IMR-90 (cell line): ENCODE measurements around the gene L1TD1. TPM values are rescaled to one million over a fixed set of nuclear protein-coding genes. Genes with fewer than 3 reads are reported as not detected.

Source experiments
- ATAC-seq: fragments of 200-7000 bp; cut with Tn5 transposase; 2 replicates; pipeline ENCODE4 v1.9.1; 2020; ENCODE audit warnings: low read depth, mild to moderate bottlenecking, moderate library complexity
- BruUV-seq: library from RNA; stranded (reverse); fragments of 400-500 nt; replicated peaks from 2 replicates; lab custom pipeline; 2021; lab: Mats Ljungman, UMichigan
- CTCF ChIA-PET: fragments of 300-600 bp; formaldehyde crosslinking; extraction: SDS; loops from one replicate; lab custom pipeline; 2021; ENCODE audit warnings: antibody characterized with exemption; lab: Yijun Ruan, JAX
- POLR2A ChIA-PET: fragments of 300-600 bp; sonication (Branson Sonifier 250); formaldehyde crosslinking; loops from one replicate; lab custom pipeline; 2022; ENCODE audit warnings: antibody characterized with exemption; ENCODE audit not compliant: unreplicated experiment; lab: Charles Lee
- DNase-seq: peaks from one replicate; pipeline ENCODE4 v3.0.0; 2013
- H2AFZ ChIP-seq: replicated peaks from 2 replicates; pipeline ENCODE3; 2013; ENCODE audit warnings: low read length, mild to moderate bottlenecking; ENCODE audit not compliant: poor library complexity
- H2AK5ac ChIP-seq: 2 replicates; pipeline ENCODE4 v1.6.1; 2013; ENCODE audit warnings: low read depth, low read length, inconsistent platforms
- H2AK9ac ChIP-seq: replicated peaks from 2 replicates; pipeline ENCODE3; 2013; ENCODE audit warnings: mild to moderate bottlenecking, low read depth, low read length, moderate library complexity; ENCODE audit not compliant: poor library complexity
- H2BK120ac ChIP-seq: 2 replicates; pipeline ENCODE4 v1.6.1; 2013; ENCODE audit warnings: low read depth, low read length, inconsistent platforms
- H2BK15ac ChIP-seq: 3 replicates; pipeline ENCODE4 v1.6.1; 2013; ENCODE audit warnings: low read depth, low read length, inconsistent platforms
- H2BK20ac ChIP-seq: 2 replicates; pipeline ENCODE4 v1.6.1; 2013; ENCODE audit warnings: low read depth, mild to moderate bottlenecking, inconsistent platforms, low read length, moderate library complexity
- H2BK5ac ChIP-seq: 2 replicates; pipeline ENCODE4 v1.6.1; 2013; ENCODE audit warnings: mild to moderate bottlenecking, low read depth, low read length, inconsistent platforms; ENCODE audit not compliant: poor library complexity, severe bottlenecking
- H3K14ac ChIP-seq: replicated peaks from 2 replicates; pipeline ENCODE4 v1.6.1; 2013; ENCODE audit warnings: low read depth, low read length, inconsistent platforms
- H3K18ac ChIP-seq: 2 replicates; pipeline ENCODE4 v1.6.1; 2013; ENCODE audit warnings: low read depth, low read length, control low read depth
- H3K23ac ChIP-seq: 2 replicates; pipeline ENCODE4 v1.6.1; 2013; ENCODE audit warnings: low read depth, low read length, inconsistent platforms
- H3K27ac ChIP-seq: 2 replicates; pipeline ENCODE4 v1.5.1; 2013; ENCODE audit warnings: mild to moderate bottlenecking, control low read depth, low read length; ENCODE audit not compliant: insufficient read depth
- H3K27me3 ChIP-seq: 2 replicates; pipeline ENCODE4 v1.6.1; 2013; ENCODE audit warnings: low read length; ENCODE audit not compliant: control insufficient read depth, insufficient read depth
- H3K36me3 ChIP-seq: 2 replicates; pipeline ENCODE4 v1.6.1; 2013; ENCODE audit warnings: low read length, mixed read lengths; ENCODE audit not compliant: control insufficient read depth, insufficient read depth
- H3K4ac ChIP-seq: 2 replicates; pipeline ENCODE4 v1.6.1; 2013; ENCODE audit warnings: low read depth, low read length, inconsistent platforms
- H3K4me1 ChIP-seq: 2 replicates; pipeline ENCODE4 v1.6.1; 2013; ENCODE audit warnings: low read length, mixed read lengths; ENCODE audit not compliant: control insufficient read depth, insufficient read depth
- H3K4me2 ChIP-seq: 2 replicates; pipeline ENCODE4 v1.6.1; 2013; ENCODE audit warnings: low read depth, mild to moderate bottlenecking, control low read depth, low read length, moderate library complexity
- H3K4me3 ChIP-seq: 2 replicates; pipeline ENCODE4 v1.5.1; 2013; ENCODE audit warnings: low read depth, mild to moderate bottlenecking, control low read depth, low read length, moderate library complexity; ENCODE audit not compliant: insufficient read depth
- H3K56ac ChIP-seq: 2 replicates; pipeline ENCODE4 v1.6.1; 2013; ENCODE audit warnings: low read length, inconsistent platforms; ENCODE audit not compliant: insufficient read depth; ENCODE audit errors: extremely low read depth
- H3K79me1 ChIP-seq, 2 experiments: 2 replicates each; pipeline ENCODE4 v1.6.1; 2013; ENCODE audit warnings: low read length in 2 of 2, inconsistent platforms in 1 of 2, low read depth in 1 of 2
- H3K9ac ChIP-seq: 2 replicates; pipeline ENCODE4 v1.6.1; 2013; ENCODE audit warnings: low read depth, low read length, control low read depth
- H3K9me1 ChIP-seq: 2 replicates; pipeline ENCODE4 v1.6.1; 2013; ENCODE audit warnings: low read length, inconsistent platforms; ENCODE audit not compliant: insufficient read depth
- H3K9me3 ChIP-seq: 2 replicates; pipeline ENCODE4 v1.6.1; 2013; ENCODE audit warnings: low read length; ENCODE audit not compliant: control insufficient read depth, insufficient read depth
- H4K20me1 ChIP-seq: 2 replicates; pipeline ENCODE4 v1.6.1; 2013; ENCODE audit warnings: low read length, inconsistent platforms; ENCODE audit not compliant: insufficient read depth
- H4K5ac ChIP-seq: 2 replicates; pipeline ENCODE4 v1.6.1; 2013; ENCODE audit warnings: mild to moderate bottlenecking, low read depth, low read length, control low read depth
- H4K8ac ChIP-seq, 2 experiments: 2 replicates each; pipeline ENCODE4 v1.6.1; 2013; ENCODE audit warnings: low read depth in 2 of 2, low read length in 2 of 2, control low read depth in 1 of 2, inconsistent platforms in 1 of 2
- H4K91ac ChIP-seq: 2 replicates; pipeline ENCODE4 v1.6.1; 2013; ENCODE audit warnings: low read depth, low read length, inconsistent platforms; ENCODE audit not compliant: insufficient read depth
- BHLHE40 ChIP-seq: fragments of 150-350 bp; IDR thresholded peaks from 2 replicates; pipeline ENCODE4 v1.6.1; 2016; ENCODE audit warnings: mild to moderate bottlenecking, low read depth, low read length
- CEBPB ChIP-seq: IDR thresholded peaks from 2 replicates; pipeline ENCODE4 v1.6.1; 2012; ENCODE audit warnings: low read depth, low read length, improper control_type of control experiment
- CHD1 ChIP-seq: IDR thresholded peaks from 2 replicates; pipeline ENCODE4 v1.6.1; 2012; ENCODE audit warnings: low read depth, low read length, improper control_type of control experiment
- FOS ChIP-seq: fragments of 150-350 bp; IDR thresholded peaks from 2 replicates; pipeline ENCODE4 v1.6.1; 2016; ENCODE audit warnings: low read depth, low read length
- MAFK ChIP-seq: IDR thresholded peaks from 2 replicates; pipeline ENCODE4 v1.6.1; 2012; ENCODE audit warnings: low read depth, low read length, improper control_type of control experiment
- MAZ ChIP-seq: IDR thresholded peaks from 2 replicates; pipeline ENCODE4 v1.6.1; 2012; ENCODE audit warnings: low read depth, mild to moderate bottlenecking, low read length, improper control_type of control experiment, moderate library complexity, borderline replicate concordance
- MXI1 ChIP-seq: IDR thresholded peaks from 2 replicates; pipeline ENCODE4 v1.6.1; 2012; ENCODE audit warnings: low read depth, mild to moderate bottlenecking, low read length, moderate library complexity, borderline replicate concordance
- NFE2L2 ChIP-seq: fragments of 150-350 bp; IDR thresholded peaks from 2 replicates; pipeline ENCODE4 v1.6.1; 2016; ENCODE audit warnings: low read depth, mild to moderate bottlenecking, low read length
- POLR2A ChIP-seq: IDR thresholded peaks from 2 replicates; pipeline ENCODE4 v1.6.1; 2012; ENCODE audit warnings: mild to moderate bottlenecking, low read depth, low read length
- RAD21 ChIP-seq: IDR thresholded peaks from 2 replicates; pipeline ENCODE4 v1.6.1; 2012; ENCODE audit warnings: low read length, improper control_type of control experiment
- RCOR1 ChIP-seq: IDR thresholded peaks from 2 replicates; pipeline ENCODE4 v1.6.1; 2012; ENCODE audit warnings: mild to moderate bottlenecking, low read length, improper control_type of control experiment; ENCODE audit not compliant: insufficient replicate concordance
- RFX5 ChIP-seq: IDR thresholded peaks from 2 replicates; pipeline ENCODE4 v1.8.0; 2012; ENCODE audit warnings: low read depth, mild to moderate bottlenecking, low read length, moderate library complexity
- SMC3 ChIP-seq: fragments of 150-350 bp; IDR thresholded peaks from 2 replicates; pipeline ENCODE4 v1.6.1; 2016; ENCODE audit warnings: low read depth, mild to moderate bottlenecking, antibody characterized with exemption, low read length, moderate library complexity
- WGBS, 2 experiments: methylation state at CpG; one replicate each; pipeline versions ENCODE4 v1.1.5 to v1.1.7; 2013; ENCODE audit warnings: missing lambda C conversion rate in 2 of 2; ENCODE audit not compliant: insufficient read length in 1 of 2; ENCODE audit errors: extremely low coverage in 2 of 2; 5-methylcytosine and 5-hydroxymethylcytosine counted together
- dilution Hi-C: fragments of 300-500 bp; cut with HindIII; formaldehyde crosslinking; loops from one replicate; pipeline ENCODE4 v1.14.3; 2018; ENCODE audit warnings: low sequenced_read_pairs; ENCODE audit not compliant: unreplicated experiment
- in situ Hi-C: fragments of 300-500 bp; cut with MboI; formaldehyde crosslinking; loops from 3 replicates; pipeline ENCODE4 v1.14.3; 2019; ENCODE audit warnings: low sequenced_read_pairs, inconsistent platforms, mixed read lengths
- intact Hi-C: fragments of 100-400 bp; cut with micrococcal nuclease; formaldehyde crosslinking; loops from 2 replicates; pipeline ENCODE4 v1.10.0; 2022
- polyA plus RNA-seq, 3 experiments: library from polyadenylated mRNA; depleted of rRNA; stranded (reverse); fragments of >200 nt; gene quantifications; 2 replicates each; pipeline ENCODE4 v1.2.3, GENCODE V29; 2012; ENCODE audit warnings: low replicate concordance in 1 of 3
- total RNA-seq: library from RNA; depleted of rRNA; stranded (reverse); fragments of >200 nt; gene quantifications from 2 replicates; pipeline ENCODE4 v1.2.3, GENCODE V29; 2012
- TF ChIP-seq, protein P1 (sequence below): fragments of 150-350 bp; IDR thresholded peaks from 2 replicates; pipeline ENCODE4 v1.6.1; 2016; ENCODE audit warnings: low read depth, mild to moderate bottlenecking, low read length, moderate library complexity, borderline replicate concordance
- TF ChIP-seq, protein P2 (sequence below): conservative IDR thresholded peaks from 2 replicates; pipeline ENCODE4 v1.5.1; 2012; ENCODE audit warnings: mild to moderate bottlenecking, low read depth, low read length, improper control_type of control experiment
- TF ChIP-seq, protein P3 (sequence below): fragments of 150-350 bp; IDR thresholded peaks from 2 replicates; pipeline ENCODE4 v1.6.1; 2017; ENCODE audit warnings: mild to moderate bottlenecking, antibody characterized with exemption, low read length, low read depth

L1TD1 gene
- total and polyA plus RNA-seq, 2 of the 4 experiments (the other 2 are of a cell fraction): not detected

DNA sequence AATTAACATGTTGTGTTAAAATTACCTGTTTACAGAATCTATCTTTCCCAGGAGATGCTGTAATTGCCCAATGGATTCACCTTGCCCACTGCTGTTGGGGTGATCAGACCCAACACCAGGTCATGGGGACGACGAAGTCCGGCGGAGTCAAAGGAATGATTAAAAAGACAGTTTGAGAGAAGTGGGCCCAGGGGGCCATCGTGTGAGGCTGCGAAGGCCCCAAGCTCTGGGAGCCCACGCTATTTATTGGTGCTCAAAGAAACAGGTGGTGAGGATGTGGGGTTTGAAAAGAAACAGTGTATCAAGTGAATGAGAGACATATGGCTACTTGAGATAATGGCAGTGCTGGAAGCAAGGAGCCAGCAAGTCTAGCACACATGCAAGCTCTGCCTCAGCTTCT lies 16.3 kb upstream of the L1TD1 start:
- Histone ChIP-seq H3K4me2 (no peak overlapping the region), H3K14ac (no peak overlapping the region), H3K56ac (no peak overlapping the region), H2BK20ac (no peak overlapping the region), H3K9ac (no peak overlapping the region), H3K36me3 (no peaks in the 10 kb centered on the region), H2AK9ac (no peak overlapping the region), H3K79me1 (no peaks in the 10 kb centered on the region), H3K18ac (no peak overlapping the region), H3K4me3 (no peak overlapping the region), H4K8ac (no peak overlapping the region), H3K27ac (no peak overlapping the region), H3K9me1 (no peaks in the 10 kb centered on the region), H3K23ac (no peak overlapping the region), H2BK5ac (no peak overlapping the region), H3K27me3 (no peaks in the 10 kb centered on the region; the same call in 1 of the 2 replicates), H3K4me1 (no peaks in the 10 kb centered on the region), H2BK15ac (no peak overlapping the region), H3K9me3 (no peaks in the 10 kb centered on the region), H4K20me1 (no peaks in the 10 kb centered on the region), H2AK5ac (no peak overlapping the region), H3K4ac (no peak overlapping the region), H4K5ac (no peak overlapping the region), H2AFZ (no peak overlapping the region), H2BK120ac (no peak overlapping the region), H4K91ac (no peak overlapping the region)
- TF ChIP-seq POLR2A (no peak), CHD1 (no peak), BHLHE40 (no peak), RFX5 (no peak), RCOR1 (no peak), RAD21 (no peak), NFE2L2 (no peak), MXI1 (no peak), CEBPB (no peak), SMC3 (no peak), MAZ (no peak), MAFK (no peak), FOS (no peak)
- TF ChIP-seq, protein P1, sequence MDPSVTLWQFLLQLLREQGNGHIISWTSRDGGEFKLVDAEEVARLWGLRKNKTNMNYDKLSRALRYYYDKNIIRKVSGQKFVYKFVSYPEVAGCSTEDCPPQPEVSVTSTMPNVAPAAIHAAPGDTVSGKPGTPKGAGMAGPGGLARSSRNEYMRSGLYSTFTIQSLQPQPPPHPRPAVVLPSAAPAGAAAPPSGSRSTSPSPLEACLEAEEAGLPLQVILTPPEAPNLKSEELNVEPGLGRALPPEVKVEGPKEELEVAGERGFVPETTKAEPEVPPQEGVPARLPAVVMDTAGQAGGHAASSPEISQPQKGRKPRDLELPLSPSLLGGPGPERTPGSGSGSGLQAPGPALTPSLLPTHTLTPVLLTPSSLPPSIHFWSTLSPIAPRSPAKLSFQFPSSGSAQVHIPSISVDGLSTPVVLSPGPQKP: no peak
- TF ChIP-seq, protein P2, sequence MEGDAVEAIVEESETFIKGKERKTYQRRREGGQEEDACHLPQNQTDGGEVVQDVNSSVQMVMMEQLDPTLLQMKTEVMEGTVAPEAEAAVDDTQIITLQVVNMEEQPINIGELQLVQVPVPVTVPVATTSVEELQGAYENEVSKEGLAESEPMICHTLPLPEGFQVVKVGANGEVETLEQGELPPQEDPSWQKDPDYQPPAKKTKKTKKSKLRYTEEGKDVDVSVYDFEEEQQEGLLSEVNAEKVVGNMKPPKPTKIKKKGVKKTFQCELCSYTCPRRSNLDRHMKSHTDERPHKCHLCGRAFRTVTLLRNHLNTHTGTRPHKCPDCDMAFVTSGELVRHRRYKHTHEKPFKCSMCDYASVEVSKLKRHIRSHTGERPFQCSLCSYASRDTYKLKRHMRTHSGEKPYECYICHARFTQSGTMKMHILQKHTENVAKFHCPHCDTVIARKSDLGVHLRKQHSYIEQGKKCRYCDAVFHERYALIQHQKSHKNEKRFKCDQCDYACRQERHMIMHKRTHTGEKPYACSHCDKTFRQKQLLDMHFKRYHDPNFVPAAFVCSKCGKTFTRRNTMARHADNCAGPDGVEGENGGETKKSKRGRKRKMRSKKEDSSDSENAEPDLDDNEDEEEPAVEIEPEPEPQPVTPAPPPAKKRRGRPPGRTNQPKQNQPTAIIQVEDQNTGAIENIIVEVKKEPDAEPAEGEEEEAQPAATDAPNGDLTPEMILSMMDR: no peak
- TF ChIP-seq, protein P3, sequence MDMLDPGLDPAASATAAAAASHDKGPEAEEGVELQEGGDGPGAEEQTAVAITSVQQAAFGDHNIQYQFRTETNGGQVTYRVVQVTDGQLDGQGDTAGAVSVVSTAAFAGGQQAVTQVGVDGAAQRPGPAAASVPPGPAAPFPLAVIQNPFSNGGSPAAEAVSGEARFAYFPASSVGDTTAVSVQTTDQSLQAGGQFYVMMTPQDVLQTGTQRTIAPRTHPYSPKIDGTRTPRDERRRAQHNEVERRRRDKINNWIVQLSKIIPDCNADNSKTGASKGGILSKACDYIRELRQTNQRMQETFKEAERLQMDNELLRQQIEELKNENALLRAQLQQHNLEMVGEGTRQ: no peak
- ATAC-seq (no peak), DNase-seq (no peak)
- 76% methylated on average over 4 of the region's 7 CpGs; no CpG with 5 or more reads in 1 of the 2 experiments for WGBS, 2 experiments
- intact Hi-C loops (no loop called here), in situ Hi-C loops (loop anchor here (5.0 to 25.0 kb wide), 2 partner anchors 229 to 559 kb away; no protein-coding TSS in a partner anchor), dilution Hi-C loops (no loop called here)
- ChIA-PET CTCF (no interaction called here), POLR2A (no interaction called here)
- BruUV-seq: no TSS peak
